A673 (cell line): Measurements from ENCODE around the gene TMEM26. TPM values are rescaled to one million over a fixed set of nuclear protein-coding genes. Genes with fewer than 3 reads are reported as not detected.

Experiments
- BruUV-seq: library from RNA; stranded (reverse); fragments of 400-500 nt; replicated peaks from 2 replicates; lab custom pipeline; 2021; lab: Mats Ljungman, UMichigan
- CTCF ChIA-PET: fragments of 300-600 bp; sonication (Branson Sonifier 250); formaldehyde crosslinking; loops from one replicate; lab custom pipeline; 2022; ENCODE audit warnings: antibody characterized with exemption; lab: Charles Lee
- POLR2A ChIA-PET: fragments of 300-600 bp; sonication (Branson Sonifier 250); formaldehyde crosslinking; loops from one replicate; lab custom pipeline; 2022; ENCODE audit warnings: antibody characterized with exemption; ENCODE audit not compliant: low non-redundant PET; lab: Charles Lee
- DNase-seq: peaks from one replicate; pipeline ENCODE4 v3.0.0-alpha.2; 2015; ENCODE audit warnings: low spot score
- H3K27ac ChIP-seq: fragments of 200-600 bp; sonication (generic); 2 replicates; pipeline ENCODE4 v1.5.1; 2016; ENCODE audit warnings: mixed run types, low read depth, mild to moderate bottlenecking, mixed read lengths, antibody characterized with exemption, low read length; ENCODE audit not compliant: poor library complexity, severe bottlenecking
- H3K27me3 ChIP-seq: fragments of 200-600 bp; sonication (generic); replicated peaks from 2 replicates; pipeline ENCODE4 v1.6.1; 2017; ENCODE audit warnings: mixed run types, low read depth, mild to moderate bottlenecking, mixed read lengths, antibody characterized with exemption, low read length; ENCODE audit not compliant: insufficient read depth, poor library complexity
- H3K36me3 ChIP-seq: fragments of 200-600 bp; sonication (generic); 2 replicates; pipeline ENCODE4 v1.6.1; 2016; ENCODE audit warnings: mixed run types, mild to moderate bottlenecking, mixed read lengths, antibody characterized with exemption, low read length; ENCODE audit not compliant: insufficient read depth, poor library complexity, severe bottlenecking
- H3K4me1 ChIP-seq: fragments of 200-600 bp; sonication (generic); 2 replicates; pipeline ENCODE4 v1.6.1; 2017; ENCODE audit warnings: mixed run types, mild to moderate bottlenecking, mixed read lengths, antibody characterized with exemption, low read length; ENCODE audit not compliant: insufficient read depth, poor library complexity, severe bottlenecking
- H3K4me3 ChIP-seq: fragments of 200-600 bp; sonication (generic); 2 replicates; pipeline ENCODE4 v1.5.1; 2016; ENCODE audit warnings: low read depth, mixed run types, mild to moderate bottlenecking, mixed read lengths, low read length; ENCODE audit not compliant: poor library complexity, severe bottlenecking
- H3K9me3 ChIP-seq: fragments of 200-600 bp; sonication (generic); 2 replicates; pipeline ENCODE4 v1.6.1; 2016; ENCODE audit warnings: mixed run types, low read depth, mild to moderate bottlenecking, mixed read lengths, antibody characterized with exemption, low read length; ENCODE audit not compliant: poor library complexity, severe bottlenecking
- CTCF ChIP-seq: fragments of 300-800, 200-600 bp; sonication (generic); conservative IDR thresholded peaks from 2 replicates; pipeline ENCODE4 v1.5.1; 2017; ENCODE audit warnings: low read depth, mild to moderate bottlenecking, antibody characterized with exemption, low read length, moderate library complexity, mixed read lengths
- EZH2 ChIP-seq: fragments of 200-600 bp; sonication (generic); IDR thresholded peaks from 2 replicates; pipeline ENCODE4 v1.6.1; 2017; ENCODE audit warnings: borderline replicate concordance, low read depth, mild to moderate bottlenecking, mixed read lengths, antibody characterized with exemption, low read length; ENCODE audit not compliant: poor library complexity, severe bottlenecking
- intact Hi-C: fragments of 100-400 bp; cut with micrococcal nuclease; formaldehyde crosslinking; loops from one replicate; pipeline ENCODE4 v1.10.0; 2022; ENCODE audit not compliant: unreplicated experiment
- total RNA-seq: library from RNA; stranded (reverse); gene quantifications from 2 replicates; pipeline ENCODE4 v1.2.3, GENCODE V29; 2021

Gene TMEM26
- total RNA-seq, 1 experiment from 2014 or later: not detected

- POLR2A ChIA-PET: no interaction called here
- H3K36me3 ChIP-seq: no peaks in the 10 kb centered on the region
- no peaks in the 10 kb centered on the region for H3K9me3 ChIP-seq
- H3K27me3 ChIP-seq: no peaks in the 10 kb centered on the region
- H3K4me1 ChIP-seq: peaks cover 12% of the 10 kb centered on the region
- no peak overlapping the region for H3K4me3 ChIP-seq
- no peak for DNase-seq
- intact Hi-C loops: no loop called here
- CTCF ChIA-PET: no interaction called here
- BruUV-seq: no TSS peak
- H3K27ac ChIP-seq: no peak overlapping the region
- TF ChIP-seq CTCF: no peak
- TF ChIP-seq EZH2: no peak
Measured at GRCh38 chr10:61400524-61400923, 52.7 kb downstream of the TMEM26 start.

- intact Hi-C loops: no loop called here
- H3K27me3 ChIP-seq: no peaks in the 10 kb centered on the region
Measured at GRCh38 chr10:61399406-61399805, 53.8 kb downstream of the TMEM26 start.

GRCh38 chr10:61398366-61399129, 54.6 kb downstream of the TMEM26 start:
- TF ChIP-seq EZH2: no peak
- no peak for TF ChIP-seq CTCF
- no peaks in the 10 kb centered on the region for H3K9me3 ChIP-seq
- H3K36me3 ChIP-seq: no peaks in the 10 kb centered on the region
- CTCF ChIA-PET: no interaction called here
- no peak overlapping the region for H3K27ac ChIP-seq
- no peak for DNase-seq
- peaks cover 9% of the 10 kb centered on the region for H3K4me1 ChIP-seq
- BruUV-seq: no TSS peak
- intact Hi-C loops: no loop called here
- no peaks in the 10 kb centered on the region for H3K27me3 ChIP-seq
- POLR2A ChIA-PET: no interaction called here
- no peak overlapping the region for H3K4me3 ChIP-seq

More at GRCh38 chr10:61399406-61399805, 53.8 kb downstream of the TMEM26 start:
- no peak for DNase-seq
- Histone ChIP-seq H3K36me3 (no peaks in the 10 kb centered on the region), H3K4me3 (no peak overlapping the region), H3K27ac (no peak overlapping the region), H3K9me3 (no peaks in the 10 kb centered on the region), H3K4me1 (peaks cover 9% of the 10 kb centered on the region)
- BruUV-seq: no TSS peak
- POLR2A ChIA-PET: no interaction called here
- TF ChIP-seq CTCF (no peak), EZH2 (no peak)
- CTCF ChIA-PET: no interaction called here
